GM21723 (cell line): ENCODE data around the gene ZNF638.
"Not testable (repeated sequence)": the region's sequence is repeated elsewhere in the genome, so short reads cannot be mapped to it uniquely, and the experiment has no call there.

Source experiments
- ATAC-seq: cut with Tn5 transposase; IDR thresholded peaks from one replicate; pipeline ENCODE4 v1.9.1; 2021; ENCODE audit warnings: mild to moderate bottlenecking, moderate library complexity; ENCODE audit not compliant: unreplicated experiment

Gene ZNF638

GRCh38 chr2:71389384-71390072 is 57.9 kb downstream of the ZNF638 start:
- no peak for ATAC-seq

DNA sequence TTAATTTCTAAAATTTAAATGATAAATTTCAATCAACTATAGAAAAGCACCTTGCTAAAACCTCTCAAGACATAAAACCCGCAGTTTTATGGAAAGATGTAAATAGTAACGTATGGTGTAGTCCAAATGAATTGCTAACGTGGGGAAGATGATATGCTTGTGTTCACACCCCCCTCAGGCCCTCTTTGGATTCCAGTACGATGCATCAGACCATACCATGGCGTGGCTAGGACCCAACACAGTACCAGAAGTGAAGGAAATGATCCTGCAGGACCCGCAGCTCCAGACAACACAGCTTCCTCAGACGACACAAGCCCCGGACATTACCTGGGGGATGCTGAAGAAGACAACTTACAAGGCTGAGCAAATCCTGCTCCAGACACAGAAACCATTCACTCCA is 61.6 kb downstream of the ZNF638 start:
- ATAC-seq = no peak

- ATAC-seq = no peak
Measured at GRCh38 chr2:71395471-71395870, 63.9 kb downstream of the ZNF638 start.

- ATAC-seq = no peak
Measured at GRCh38 chr2:71402427-71402826, 70.8 kb downstream of the ZNF638 start.

DNA sequence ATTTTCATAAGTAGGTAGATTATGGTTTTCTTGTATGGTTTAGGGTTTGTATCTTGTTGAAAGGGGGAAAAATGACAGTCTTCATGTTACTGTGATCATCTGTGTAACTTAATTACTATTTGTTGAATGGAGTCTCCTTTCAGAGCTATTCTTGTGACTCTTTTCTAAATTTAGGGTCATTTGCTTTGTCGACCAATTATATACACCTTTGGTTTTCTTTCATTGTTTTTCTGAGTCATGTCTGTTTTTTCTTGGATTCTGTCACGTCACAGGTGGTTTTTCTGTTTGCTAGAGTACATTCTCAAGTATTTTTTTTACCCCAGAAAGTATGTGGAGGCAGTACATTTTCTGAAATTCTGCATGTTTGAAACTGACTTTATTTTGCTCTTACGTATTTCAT is 78.0 kb downstream of the ZNF638 start:
- no peak for ATAC-seq

DNA sequence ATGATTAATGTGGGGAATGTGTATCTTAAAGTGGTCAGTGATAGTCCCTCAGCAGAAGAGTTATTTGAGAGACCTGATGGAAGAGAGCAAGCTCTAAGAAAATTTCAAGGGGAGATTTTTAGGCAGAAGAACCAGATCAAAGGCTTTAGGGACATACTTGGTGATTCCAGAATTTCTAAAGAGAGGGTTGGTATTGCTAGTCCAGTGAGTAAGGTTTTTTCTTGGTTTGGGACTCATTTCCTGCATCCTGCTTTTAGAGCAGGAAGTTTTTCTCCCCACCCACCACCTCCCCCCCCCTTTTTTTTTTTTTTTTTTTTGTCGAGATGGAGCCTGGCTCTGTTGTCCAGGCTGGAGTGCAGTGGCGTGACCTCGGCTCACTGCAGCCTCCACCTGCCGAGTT is 79.1 kb downstream of the ZNF638 start:
- no peak for ATAC-seq

DNA sequence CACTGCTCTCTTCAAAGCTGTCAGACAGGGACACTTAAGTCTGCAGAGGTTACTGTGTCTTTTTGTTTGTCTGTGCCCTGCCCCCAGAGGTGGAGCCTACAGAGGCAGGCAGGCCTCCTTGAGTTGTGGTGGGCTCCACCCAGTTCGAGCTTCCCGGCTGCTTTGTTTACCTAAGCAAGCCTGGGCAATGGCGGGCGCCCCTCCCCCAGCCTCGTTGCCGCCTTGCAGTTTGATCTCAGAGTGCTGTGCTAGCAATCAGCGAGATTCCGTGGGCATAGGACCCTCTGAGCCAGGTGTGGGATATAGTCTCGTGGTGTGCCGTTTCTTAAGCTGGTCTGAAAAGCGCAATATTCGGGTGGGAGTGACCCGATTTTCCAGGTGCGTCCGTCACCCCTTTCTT is 85.3 kb downstream of the ZNF638 start:
- ATAC-seq = not testable (repeated sequence)

DNA sequence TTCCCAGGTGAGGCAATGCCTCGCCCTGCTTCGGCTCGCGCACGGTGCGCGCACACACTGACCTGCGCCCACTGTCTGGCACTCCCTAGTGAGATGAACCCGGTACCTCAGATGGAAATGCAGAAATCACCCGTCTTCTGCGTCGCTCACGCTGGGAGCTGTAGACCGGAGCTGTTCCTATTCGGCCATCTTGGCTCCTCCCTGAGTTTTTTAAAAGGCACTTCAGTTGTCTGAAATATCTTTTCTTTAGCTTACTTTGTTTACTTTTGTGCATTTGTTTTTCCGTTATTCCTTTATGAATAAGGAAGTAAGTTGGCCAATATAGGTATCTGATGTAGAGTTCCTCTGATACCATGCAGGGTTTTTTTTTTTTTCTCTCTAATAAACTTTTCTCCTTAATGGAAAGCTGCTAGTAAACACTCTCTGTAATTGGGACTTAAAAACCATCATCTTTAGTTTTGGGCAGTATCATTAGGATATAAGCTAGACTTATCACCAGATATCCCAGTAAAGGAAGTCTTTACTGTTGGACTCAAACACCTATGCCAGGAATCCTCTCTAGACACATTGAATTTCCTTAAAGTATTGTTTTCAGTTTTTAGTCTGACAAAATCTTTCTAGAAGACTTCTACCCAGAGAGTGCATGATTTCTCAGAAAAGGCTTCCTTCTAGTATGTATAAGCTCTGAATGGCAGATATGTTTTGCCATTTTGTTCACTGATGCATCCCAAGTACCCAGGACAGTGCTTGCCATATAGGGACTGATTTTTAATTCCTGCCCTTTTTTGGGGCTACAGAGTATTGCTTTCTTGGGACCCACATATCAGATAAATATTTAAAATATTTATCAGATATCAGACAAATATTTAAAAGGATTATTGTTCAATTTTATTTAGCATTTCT is 86.0 kb downstream of the ZNF638 start:
- no peak for ATAC-seq

DNA sequence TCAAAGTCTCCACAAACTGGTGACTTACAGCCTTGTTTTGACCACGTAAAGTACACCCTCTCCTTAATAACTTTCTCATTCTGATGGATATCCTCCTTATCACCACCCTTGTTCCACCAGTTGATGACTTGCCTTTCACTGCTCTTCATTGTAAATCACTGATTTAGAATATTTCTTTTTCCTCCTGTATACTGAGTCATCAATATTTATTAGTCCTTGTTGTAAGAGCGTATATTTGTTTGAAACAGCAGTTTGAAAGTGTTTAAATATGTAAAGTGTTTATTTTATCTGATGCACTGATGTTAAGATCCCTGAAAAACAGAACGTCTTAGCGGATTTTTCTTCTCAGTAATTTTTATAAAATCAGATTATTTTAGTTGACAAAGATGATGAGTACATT is 87.6 kb downstream of the ZNF638 start:
- no peak for ATAC-seq

DNA sequence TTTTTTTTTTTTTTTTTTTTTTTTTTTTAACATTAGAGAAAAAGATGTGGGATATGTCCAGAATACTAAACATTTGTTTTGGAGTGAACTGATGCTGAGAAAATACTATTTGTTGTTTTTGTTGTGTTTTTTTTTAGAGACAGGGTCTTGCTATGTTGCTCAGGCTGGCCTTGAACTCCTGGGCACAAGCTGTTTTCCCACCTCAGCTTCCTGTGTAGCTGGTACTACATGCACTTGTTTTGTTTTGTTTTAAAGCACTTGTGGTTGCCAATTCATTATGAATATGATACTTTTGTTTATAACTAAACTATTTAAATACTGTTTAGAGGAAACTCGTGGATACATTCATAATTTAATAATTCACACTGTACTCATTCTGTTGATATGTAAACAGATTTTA is 88.4 kb downstream of the ZNF638 start:
- ATAC-seq = no peak

DNA sequence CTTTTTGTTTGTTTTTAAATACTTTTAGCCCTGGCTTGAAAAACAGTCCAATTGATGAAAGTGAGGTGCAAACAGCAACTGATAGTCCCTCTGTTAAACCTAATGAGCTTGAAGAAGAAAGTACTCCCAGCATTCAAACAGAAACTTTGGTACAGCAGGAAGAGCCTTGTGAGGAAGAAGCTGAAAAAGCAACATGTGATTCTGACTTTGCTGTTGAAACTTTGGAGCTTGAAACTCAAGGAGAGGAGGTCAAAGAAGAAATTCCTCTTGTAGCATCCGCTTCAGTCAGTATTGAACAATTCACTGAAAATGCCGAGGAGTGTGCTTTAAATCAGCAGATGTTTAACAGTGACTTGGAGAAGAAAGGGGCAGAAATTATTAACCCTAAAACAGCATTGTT is 91.2 kb downstream of the ZNF638 start:
- ATAC-seq = no peak

- ATAC-seq = no peak
Measured at GRCh38 chr2:71423817-71424420, 92.3 kb downstream of the ZNF638 start.

DNA sequence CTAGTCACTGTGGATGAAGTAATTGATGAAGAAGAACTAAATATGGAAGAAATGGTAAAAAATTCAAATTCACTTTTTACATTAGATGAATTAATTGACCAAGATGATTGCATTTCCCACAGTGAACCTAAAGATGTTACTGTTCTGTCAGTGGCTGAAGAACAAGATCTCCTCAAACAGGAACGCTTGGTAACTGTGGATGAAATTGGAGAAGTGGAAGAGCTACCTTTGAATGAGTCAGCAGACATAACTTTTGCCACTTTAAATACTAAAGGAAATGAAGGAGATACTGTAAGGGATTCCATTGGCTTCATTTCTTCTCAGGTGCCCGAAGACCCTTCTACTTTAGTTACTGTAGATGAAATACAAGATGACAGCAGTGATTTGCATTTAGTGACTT is 95.1 kb downstream of the ZNF638 start:
- no peak for ATAC-seq

DNA sequence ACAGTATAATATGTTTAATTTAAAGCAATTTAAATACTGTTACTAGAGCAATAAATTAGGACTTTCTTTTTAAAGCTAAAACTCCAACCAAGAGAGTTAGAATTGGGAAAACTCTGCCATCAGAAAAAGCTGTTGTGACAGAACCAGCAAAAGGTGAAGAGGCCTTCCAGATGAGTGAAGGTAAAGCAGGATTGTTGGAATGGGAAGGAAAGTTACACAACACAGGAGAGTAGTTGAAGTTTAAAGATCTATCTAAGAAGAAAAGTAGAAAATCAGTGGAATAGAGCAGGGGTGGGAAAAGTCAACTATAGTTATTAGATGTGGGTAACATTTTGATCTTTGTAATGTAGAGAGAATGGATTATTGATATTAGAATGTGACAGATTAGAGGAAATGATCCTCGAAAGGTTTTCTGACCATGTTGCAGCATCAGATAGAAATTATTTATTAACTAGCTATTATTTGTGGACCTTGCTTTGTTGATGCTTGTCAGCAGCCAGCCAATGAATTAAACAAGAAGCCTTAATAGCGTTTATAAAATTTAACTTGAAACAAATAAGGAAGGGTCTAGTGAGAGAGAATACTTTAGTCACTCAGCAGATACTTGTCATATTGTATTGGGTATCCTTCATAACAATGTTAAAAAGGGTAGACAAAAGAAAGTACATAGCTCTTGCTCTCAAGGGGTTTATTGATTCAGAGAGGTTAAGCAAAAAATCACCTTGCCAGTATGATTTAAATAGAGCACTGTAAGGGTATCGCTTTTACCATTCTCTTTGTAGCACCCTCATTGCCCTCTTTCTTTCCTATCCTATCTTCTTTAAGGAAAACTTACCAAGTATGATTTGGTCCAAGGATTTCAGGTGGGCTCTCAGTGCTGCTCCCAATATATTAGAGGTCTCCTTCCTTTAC is 97.1 kb downstream of the ZNF638 start:
- ATAC-seq = no peak

- ATAC-seq = not testable (repeated sequence)
Measured at GRCh38 chr2:71445142-71445541, 113.6 kb downstream of the ZNF638 start.

DNA sequence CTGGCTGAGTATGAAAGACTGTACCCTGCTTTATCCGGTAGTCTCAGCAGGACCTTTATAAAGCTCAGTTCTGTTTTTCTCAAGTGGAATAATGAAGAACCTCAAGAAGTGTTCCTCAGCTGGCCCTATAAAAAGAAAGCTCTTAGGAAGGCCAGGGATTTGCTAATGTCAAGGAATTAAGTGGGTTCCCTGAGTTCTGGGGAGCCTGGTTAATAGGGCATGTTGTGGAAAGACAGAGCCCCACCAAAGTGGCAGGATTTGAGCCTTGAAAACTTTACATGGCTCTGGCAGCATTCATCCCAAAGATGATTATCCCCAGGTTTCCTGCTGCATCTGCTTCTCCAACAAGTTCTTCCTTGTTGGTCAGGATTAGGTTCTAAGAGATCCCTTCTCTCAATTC is 114.9 kb downstream of the ZNF638 start:
- no peak for ATAC-seq

GRCh38 chr2:71449343-71449742 is 117.8 kb downstream of the ZNF638 start:
- no peak for ATAC-seq

GRCh38 chr2:71451705-71452104 is 120.1 kb downstream of the ZNF638 start:
- ATAC-seq = no peak

DNA sequence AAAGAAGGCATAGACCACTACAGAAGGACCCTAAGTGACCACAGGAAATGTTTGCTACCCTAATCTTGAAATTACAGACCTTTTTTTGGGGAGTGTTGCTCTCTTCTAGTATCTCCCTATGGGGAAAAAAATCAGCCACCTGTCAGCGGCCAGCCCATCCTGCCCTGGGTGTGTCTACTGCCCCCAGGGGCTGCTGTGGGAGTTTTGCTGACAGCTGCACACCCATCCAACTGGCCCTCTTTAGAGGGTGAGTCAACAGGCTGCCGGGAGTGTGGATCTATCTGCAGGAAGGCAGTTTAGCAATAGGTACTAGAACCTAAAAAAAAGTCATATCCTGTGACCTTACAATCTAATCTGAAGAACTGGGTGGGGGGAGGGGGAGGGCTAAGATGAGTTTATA is 121.0 kb downstream of the ZNF638 start:
- no peak for ATAC-seq

DNA sequence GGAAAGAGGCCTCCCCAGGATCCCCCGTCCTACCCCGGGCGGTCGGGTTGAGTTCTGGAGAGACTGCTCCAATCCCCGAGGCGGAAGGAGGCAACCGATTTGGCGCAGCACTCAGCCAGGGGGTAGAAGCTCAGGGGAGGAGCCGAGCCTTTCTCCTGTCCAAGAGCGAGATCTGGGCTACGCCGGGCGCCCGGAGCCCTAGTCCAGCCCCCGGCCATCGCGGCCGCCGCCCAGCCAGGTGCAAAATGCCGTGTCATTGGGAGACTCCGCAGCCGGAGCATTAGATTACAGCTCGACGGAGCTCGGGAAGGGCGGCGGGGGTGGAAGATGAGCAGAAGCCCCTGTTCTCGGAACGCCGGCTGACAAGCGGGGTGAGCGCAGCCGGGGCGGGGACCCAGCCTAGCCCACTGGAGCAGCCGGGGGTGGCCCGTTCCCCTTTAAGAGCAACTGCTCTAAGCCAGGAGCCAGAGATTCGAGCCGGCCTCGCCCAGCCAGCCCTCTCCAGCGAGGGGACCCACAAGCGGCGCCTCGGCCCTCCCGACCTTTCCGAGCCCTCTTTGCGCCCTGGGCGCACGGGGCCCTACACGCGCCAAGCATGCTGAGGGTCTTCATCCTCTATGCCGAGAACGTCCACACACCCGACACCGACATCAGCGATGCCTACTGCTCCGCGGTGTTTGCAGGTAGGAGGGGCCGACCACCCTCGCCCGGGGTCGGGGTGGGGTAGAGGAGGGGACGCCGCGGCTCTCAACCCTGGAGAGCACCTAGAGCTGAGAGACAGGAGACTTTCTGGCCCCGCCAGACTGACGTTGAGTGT is 122.0 kb downstream of the ZNF638 start, which contains the start of gene DYSF:
Gene DYSF (plus strand): TSS at position 158 of the 817 bp plus-strand sequence.
- no peak for ATAC-seq
